NCI-H1930 (cell line): ENCODE results near the gene IFNAR1.
"Not testable (repeated sequence)": the region's sequence is repeated elsewhere in the genome, so short reads cannot be mapped to it uniquely, and the experiment has no call there.

Experiments used
- DNase-seq, 2 experiments: peaks; one replicate each; lab custom pipeline; 2025; lab: John Stamatoyannopoulos, UW

The IFNAR1 gene

GRCh38 chr21:33308586-33309490, 15.9 kb upstream of the IFNAR1 start:
- DNase-seq = no peak

GRCh38 chr21:33309778-33310177, 15.0 kb upstream of the IFNAR1 start:
- DNase-seq = no peak

GRCh38 chr21:33312121-33312520, 12.6 kb upstream of the IFNAR1 start:
- DNase-seq = no peak

- no peak for DNase-seq
Observed at GRCh38 chr21:33313183-33313582, 11.6 kb upstream of the IFNAR1 start.

GRCh38 chr21:33313611-33314010, 11.2 kb upstream of the IFNAR1 start:
- DNase-seq = no peak

GRCh38 chr21:33314111-33314510, 10.7 kb upstream of the IFNAR1 start:
- DNase-seq = no peak

GRCh38 chr21:33315946-33316710, 8.6 kb upstream of the IFNAR1 start:
- DNase-seq = no peak

- DNase-seq = no peak
Observed at GRCh38 chr21:33317145-33317544, 7.6 kb upstream of the IFNAR1 start.

- DNase-seq = no peak
Observed at GRCh38 chr21:33317786-33318486, 6.8 kb upstream of the IFNAR1 start.

- not testable (repeated sequence) for DNase-seq
Observed at GRCh38 chr21:33321005-33321404, 3.8 kb upstream of the IFNAR1 start.

GRCh38 chr21:33323610-33324009, 1.2 kb upstream of the IFNAR1 start:
- not testable (repeated sequence) for DNase-seq

GRCh38 chr21:33325222-33326067, 675 bp downstream of the IFNAR1 start:
- DNase-seq = peak; percentile 35 to 40

GRCh38 chr21:33327326-33327725, 2.6 kb downstream of the IFNAR1 start:
- no peak for DNase-seq

- DNase-seq = no peak
Observed at GRCh38 chr21:33327792-33328433, 3.1 kb downstream of the IFNAR1 start.

- DNase-seq = no peak
Observed at GRCh38 chr21:33330726-33331125, 6.0 kb downstream of the IFNAR1 start.

GRCh38 chr21:33332143-33332542, 7.4 kb downstream of the IFNAR1 start:
- no peak for DNase-seq

GRCh38 chr21:33334191-33334590, 9.4 kb downstream of the IFNAR1 start:
- DNase-seq = no peak

- no peak for DNase-seq
Observed at GRCh38 chr21:33334824-33335223, 10.1 kb downstream of the IFNAR1 start.

GRCh38 chr21:33339135-33339534, 14.4 kb downstream of the IFNAR1 start:
- DNase-seq = no peak

GRCh38 chr21:33339918-33340317, 15.1 kb downstream of the IFNAR1 start:
- DNase-seq = no peak

GRCh38 chr21:33345751-33346238, 21.0 kb downstream of the IFNAR1 start:
- DNase-seq = no peak
